Measurements from ENCODE around the gene CPA3.

CPA3 gene

GRCh38 chr3:148865049-148865448, at the start of gene CPA3:
Gene CPA3, plus strand, starts transcription at chr3:148865296. Its CDS starts 12 bp downstream, at chr3:148865308.
- DNase-seq = no peak

GRCh38 chr3:148815316-148816110, 49.6 kb upstream of the CPA3 start:
- no peak for DNase-seq

GRCh38 chr3:148816427-148816826, 48.7 kb upstream of the CPA3 start:
- no peak for DNase-seq

GRCh38 chr3:148816981-148817525, 48.0 kb upstream of the CPA3 start:
- DNase-seq = peak; percentile 33 to 83

- DNase-seq = peak in 1 of 2 experiments; percentile 21
Measured at GRCh38 chr3:148820361-148821245, 44.5 kb upstream of the CPA3 start.

GRCh38 chr3:148823026-148823425, 42.1 kb upstream of the CPA3 start:
- DNase-seq = no peak

- no peak for DNase-seq
Measured at GRCh38 chr3:148825476-148825875, 39.6 kb upstream of the CPA3 start.

GRCh38 chr3:148827585-148827984, 37.5 kb upstream of the CPA3 start, which contains the start of gene CPB1:
Gene CPB1, plus strand, starts transcription at chr3:148827811. Its CDS starts 13 bp downstream, at chr3:148827824.
- DNase-seq = no peak

GRCh38 chr3:148828136-148828690, 36.9 kb upstream of the CPA3 start:
- DNase-seq = no peak

- no peak for DNase-seq
Measured at GRCh38 chr3:148829926-148830325, 35.2 kb upstream of the CPA3 start.

GRCh38 chr3:148833223-148833622, 31.9 kb upstream of the CPA3 start:
- DNase-seq = no peak

- DNase-seq = no peak
Measured at GRCh38 chr3:148839805-148840204, 25.3 kb upstream of the CPA3 start.

GRCh38 chr3:148840451-148840850, 24.6 kb upstream of the CPA3 start:
- DNase-seq = no peak

GRCh38 chr3:148845756-148846395, 19.2 kb upstream of the CPA3 start:
- no peak for DNase-seq

GRCh38 chr3:148847351-148847750, 17.7 kb upstream of the CPA3 start:
- DNase-seq = no peak

GRCh38 chr3:148848410-148848809, 16.7 kb upstream of the CPA3 start:
- DNase-seq = no peak

- DNase-seq = no peak
Measured at GRCh38 chr3:148852271-148852992, 12.7 kb upstream of the CPA3 start.

- no peak for DNase-seq
Measured at GRCh38 chr3:148853076-148853475, 12.0 kb upstream of the CPA3 start.

- DNase-seq = no peak
Measured at GRCh38 chr3:148854061-148854460, 11.0 kb upstream of the CPA3 start.

GRCh38 chr3:148856384-148856783, 8.7 kb upstream of the CPA3 start:
- DNase-seq = no peak

- no peak for DNase-seq
Measured at GRCh38 chr3:148857316-148857715, 7.8 kb upstream of the CPA3 start.

All from NCI-H2081 (cell line).